NCI-H345 (cell line): ENCODE data around the gene SUGCT.
A peak's percentile ranks its signal among the peaks of the same experiment; 100 is the strongest.

Source experiments
- DNase-seq: peaks from one replicate; lab custom pipeline; 2025; lab: John Stamatoyannopoulos, UW

SUGCT gene

GRCh38 chr7:40329601-40330153 lies 194.9 kb downstream of the SUGCT start:
- peak; percentile 36 for DNase-seq

DNA sequence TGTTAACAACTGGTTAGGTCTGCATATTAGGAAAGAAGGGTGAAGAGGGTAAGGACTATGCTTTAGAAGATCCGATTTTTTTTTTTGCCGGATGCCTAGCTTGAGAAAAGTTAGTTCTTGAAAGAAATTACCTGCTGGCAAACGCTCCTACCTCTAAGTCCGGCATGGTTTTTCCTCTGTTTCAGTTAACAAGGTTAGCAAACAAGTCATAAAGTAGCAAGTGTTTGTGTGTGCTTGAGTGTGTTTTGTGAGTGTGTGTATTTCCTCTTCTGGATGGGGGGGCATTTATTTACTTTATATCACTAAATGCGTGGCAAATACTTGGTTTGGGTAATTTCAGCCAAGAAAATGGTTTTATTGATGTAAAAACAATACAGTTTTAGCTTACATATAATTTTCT lies 195.6 kb downstream of the SUGCT start:
- no peak for DNase-seq

DNA sequence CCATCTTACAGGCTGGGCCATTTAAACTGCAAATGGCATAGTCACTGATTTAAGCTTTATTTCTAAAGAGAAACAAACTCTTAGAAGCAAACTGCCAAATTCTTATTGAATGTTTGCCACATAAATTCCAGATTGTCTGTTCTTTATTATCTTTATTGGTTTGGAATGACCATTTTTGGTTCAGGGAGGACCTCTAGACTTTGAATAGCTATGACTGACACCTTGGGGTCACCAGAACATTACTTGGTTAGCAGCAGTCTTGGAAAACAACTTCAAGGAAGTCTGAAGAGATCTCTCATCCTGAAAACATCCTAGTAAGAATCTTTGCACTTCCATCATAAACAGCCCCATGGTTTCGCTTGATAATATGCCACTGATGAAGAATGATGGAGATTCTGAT lies 197.1 kb downstream of the SUGCT start:
- no peak for DNase-seq

GRCh38 chr7:40332516-40332915 lies 197.7 kb downstream of the SUGCT start:
- DNase-seq = no peak

DNA sequence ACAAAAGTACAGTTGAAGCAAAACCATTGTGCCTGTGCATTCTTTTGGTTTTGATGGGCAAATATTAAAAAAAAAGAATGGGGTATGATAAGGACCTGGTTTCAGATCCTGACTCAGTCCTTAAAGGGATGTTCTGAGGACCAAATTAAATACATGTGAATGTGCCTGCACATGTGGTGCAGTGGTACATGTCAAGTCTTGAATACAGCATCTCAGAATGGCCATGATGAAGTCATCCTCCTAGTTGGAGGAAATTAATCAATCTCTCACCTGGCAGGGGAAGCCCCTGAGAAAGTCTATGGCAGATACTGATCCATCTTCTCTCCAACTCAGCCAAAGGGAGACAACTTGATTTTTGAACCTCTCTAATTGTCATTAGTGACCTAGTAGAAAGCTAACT lies 207.0 kb downstream of the SUGCT start:
- no peak for DNase-seq

DNA sequence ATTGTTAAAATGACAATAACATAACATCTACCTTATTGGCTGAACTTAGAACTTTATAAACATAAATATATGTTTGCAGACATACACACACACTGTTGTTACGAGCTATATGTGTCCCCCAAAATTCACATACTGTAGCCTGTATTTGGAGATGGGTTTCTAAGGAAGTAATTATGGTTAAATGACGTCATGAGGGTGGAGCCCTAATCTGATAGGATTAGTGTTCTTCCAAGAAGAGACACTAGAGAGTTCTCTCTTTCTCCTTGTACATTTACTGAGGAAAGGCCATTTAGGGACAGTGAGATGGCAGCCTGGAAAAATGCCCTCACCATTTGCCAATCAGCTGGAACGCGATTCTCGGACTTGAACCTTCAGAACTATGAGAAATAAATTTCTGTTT lies 211.7 kb downstream of the SUGCT start:
- no peak for DNase-seq

DNA sequence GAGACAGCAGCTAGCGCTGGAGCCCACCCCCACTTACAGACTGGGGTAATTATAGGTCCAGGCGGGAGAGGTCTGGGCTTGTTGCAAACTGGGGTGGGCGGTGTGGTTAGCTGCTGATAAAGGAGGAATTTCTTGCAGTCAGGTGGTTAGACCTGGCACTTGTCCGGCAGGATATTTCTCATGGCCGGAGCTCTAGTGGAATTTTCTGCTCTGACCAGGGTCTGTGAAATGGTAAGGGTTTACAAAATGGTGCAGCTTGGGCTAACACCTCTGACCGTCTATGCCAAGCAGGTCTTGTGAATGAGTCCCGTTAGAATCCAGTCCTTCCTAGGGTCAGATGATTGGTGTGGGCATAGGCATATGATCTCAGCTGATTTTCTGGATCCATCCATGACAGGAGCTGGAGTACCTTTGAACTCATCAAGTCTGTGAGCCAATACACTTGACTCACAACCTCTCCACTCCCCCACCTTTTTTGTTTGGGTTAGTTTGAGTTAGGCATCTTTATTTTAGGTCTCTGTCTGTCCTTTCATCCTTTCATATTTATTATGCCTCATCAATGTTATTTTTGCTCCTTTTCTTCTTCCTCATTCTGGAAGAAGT lies 213.4 kb downstream of the SUGCT start:
- DNase-seq = no peak

- no peak for DNase-seq
Observed at GRCh38 chr7:40350100-40350499, 215.3 kb downstream of the SUGCT start.

DNA sequence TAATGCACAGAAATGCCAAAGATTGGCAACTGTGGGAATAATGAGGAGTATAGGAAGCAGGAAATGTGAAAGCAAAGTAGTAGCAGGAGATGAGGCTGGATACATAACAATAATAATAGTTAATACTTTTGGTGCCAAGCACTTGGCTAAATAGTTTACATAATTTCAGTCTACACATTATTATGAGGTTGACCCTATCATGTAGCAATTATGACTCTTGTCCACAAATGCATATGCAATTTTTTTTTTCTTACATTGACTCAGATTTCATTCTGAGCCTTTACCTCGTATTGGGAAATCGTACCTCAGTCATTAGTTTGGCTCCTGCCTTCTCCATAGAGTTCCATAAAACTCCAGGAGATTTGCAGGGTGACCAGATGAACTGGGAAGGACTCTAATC lies 219.9 kb downstream of the SUGCT start:
- no peak for DNase-seq

DNA sequence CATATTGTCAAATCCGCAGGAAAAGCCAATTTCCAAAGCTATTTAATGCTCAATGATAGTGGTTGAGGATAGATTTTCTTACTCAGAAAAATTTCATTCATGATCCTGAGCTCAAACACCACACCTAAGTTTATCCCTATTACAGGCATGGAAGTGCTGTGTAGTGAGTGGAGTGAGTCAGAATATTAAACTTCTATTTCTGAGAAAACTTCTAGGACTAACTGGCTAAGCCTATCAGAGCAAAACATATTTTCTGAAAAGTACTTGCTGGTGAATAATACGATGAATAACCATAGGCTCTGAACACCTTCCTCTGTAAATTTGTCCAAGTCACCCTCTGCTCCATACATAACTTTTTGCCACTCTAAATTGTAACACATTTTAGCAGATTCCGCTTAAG lies 221.5 kb downstream of the SUGCT start:
- no peak for DNase-seq

- DNase-seq = no peak
Observed at GRCh38 chr7:40356871-40357709, 222.3 kb downstream of the SUGCT start.

GRCh38 chr7:40369641-40370277 lies 235.0 kb downstream of the SUGCT start:
- no peak for DNase-seq

DNA sequence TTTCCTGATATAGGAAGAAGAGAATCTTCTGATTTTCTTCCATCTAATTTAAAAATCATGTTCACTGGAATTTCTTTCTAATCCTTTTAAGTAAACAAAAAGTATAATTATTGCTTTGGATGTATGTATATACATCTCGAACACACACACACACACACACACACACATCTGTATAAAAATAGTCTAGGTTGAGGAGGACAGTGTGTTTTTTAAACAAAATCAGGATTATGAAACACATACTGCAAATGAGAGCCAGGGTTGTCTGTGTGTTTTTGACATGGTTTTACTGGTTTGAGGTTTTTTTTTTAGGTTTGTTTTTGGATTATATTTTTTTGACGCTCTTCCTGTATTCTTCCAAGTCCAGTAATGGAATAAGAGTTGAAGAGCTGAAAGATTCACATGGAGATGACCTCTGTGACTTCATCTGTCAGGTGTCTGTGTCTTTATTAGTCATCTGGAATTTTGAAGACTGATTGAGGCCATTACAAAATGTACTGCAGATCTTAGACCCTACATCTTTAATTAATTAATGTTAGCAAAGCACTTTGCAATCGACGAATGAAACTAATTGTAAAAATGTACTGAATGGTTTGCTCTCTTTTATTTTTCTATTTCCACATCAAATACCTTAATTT lies 237.1 kb downstream of the SUGCT start:
- no peak for DNase-seq

DNA sequence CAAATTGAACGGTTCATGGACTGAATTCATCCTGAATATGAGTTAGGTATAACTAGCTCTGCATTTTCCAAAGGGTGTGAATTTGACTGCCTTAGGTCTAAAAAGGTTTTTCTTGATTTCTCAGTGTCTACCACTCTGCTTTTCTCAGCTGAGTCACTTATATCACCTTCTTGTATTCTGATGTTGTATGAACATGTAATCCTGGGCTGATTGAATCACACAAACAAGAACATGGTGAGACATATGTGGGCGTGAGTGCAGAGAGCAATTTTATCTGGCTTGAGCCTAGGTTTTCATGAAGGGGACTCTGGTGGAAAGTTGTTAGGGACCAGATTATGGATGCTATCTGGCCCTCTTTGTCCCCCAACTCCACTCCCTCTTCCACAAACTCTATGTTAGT lies 239.8 kb downstream of the SUGCT start:
- DNase-seq = no peak

GRCh38 chr7:40380111-40380510 lies 245.3 kb downstream of the SUGCT start:
- DNase-seq = no peak

GRCh38 chr7:40382145-40382544 lies 247.3 kb downstream of the SUGCT start:
- DNase-seq = no peak

DNA sequence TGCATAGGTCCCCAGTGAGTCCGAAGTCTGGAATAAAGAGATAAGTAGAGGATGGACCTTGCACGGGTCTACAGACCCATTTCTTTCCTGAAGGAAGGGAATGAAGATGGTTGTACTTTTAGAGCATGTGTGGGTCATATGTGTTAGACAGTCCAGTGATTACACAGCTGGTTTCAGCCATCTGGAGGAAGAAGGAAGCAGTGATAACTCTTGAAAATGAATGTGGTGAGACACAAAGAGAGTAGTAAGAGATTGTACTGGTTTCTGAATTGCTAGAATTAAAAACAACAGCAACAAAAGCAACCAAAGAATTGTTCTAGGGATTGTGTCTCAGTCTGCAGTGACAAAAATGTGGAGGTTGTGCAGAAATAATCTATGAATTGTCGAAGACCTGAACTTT lies 258.9 kb downstream of the SUGCT start:
- DNase-seq = no peak

GRCh38 chr7:40394400-40394799 lies 259.6 kb downstream of the SUGCT start:
- no peak for DNase-seq

DNA sequence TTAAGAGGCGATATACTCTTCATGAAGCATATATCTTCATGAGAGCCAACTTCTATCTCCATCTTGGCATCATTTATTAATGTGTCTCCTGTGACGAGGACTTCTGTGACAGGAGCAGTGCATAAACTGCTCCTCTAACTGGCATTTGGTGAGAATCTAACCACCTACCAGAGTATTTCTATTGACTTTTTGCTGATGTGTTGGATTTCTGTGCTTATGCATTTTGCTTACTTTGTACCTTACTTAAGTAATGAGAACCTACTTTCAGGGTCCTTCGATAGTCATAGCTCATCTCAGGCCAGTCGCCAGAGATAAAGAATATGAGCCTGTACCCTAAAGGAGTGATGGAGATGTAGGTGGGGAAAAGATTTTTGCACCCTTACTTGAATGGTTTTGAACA lies 265.7 kb downstream of the SUGCT start:
- no peak for DNase-seq

GRCh38 chr7:40401406-40401805 lies 266.6 kb downstream of the SUGCT start:
- no peak for DNase-seq

GRCh38 chr7:40402661-40403060 lies 267.9 kb downstream of the SUGCT start:
- DNase-seq = no peak

DNA sequence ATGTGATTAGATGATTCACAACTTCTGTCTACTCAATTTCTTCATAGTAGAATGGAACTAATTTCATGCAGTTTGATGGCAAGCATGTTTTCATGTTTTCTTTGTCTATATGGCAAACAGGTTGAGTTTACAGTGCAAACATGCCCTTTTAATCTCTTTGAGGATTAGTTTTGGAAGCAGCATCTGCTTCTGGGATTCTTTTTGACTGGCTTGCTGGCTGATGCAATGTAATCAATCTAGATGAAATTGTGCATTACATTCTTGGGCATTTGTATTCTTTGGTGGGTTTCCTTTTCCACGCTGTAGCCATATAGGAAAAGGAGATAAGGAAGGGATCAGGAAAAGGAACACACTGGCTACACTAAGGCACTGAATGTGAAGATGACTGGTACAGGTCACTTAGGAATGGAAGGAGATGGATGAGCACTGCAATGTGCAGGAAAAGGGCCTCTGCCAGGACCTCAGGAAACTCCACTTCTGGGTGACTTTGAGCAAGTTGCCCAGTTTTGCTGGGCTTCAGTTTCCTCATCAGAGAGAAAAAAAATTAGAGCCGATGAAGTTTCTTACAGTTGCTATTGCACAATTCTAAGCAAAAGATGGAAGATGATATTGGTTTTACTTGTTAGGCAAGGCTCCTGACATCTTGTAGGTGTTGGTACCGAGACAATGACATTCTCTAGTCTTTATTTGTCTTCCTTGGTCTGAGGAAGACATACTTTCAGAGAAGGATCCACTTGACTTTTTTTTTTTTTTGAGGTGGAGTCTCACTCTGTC lies 269.1 kb downstream of the SUGCT start:
- no peak for DNase-seq
